ENCODE results near the gene TEX48.

TEX48 gene

DNA sequence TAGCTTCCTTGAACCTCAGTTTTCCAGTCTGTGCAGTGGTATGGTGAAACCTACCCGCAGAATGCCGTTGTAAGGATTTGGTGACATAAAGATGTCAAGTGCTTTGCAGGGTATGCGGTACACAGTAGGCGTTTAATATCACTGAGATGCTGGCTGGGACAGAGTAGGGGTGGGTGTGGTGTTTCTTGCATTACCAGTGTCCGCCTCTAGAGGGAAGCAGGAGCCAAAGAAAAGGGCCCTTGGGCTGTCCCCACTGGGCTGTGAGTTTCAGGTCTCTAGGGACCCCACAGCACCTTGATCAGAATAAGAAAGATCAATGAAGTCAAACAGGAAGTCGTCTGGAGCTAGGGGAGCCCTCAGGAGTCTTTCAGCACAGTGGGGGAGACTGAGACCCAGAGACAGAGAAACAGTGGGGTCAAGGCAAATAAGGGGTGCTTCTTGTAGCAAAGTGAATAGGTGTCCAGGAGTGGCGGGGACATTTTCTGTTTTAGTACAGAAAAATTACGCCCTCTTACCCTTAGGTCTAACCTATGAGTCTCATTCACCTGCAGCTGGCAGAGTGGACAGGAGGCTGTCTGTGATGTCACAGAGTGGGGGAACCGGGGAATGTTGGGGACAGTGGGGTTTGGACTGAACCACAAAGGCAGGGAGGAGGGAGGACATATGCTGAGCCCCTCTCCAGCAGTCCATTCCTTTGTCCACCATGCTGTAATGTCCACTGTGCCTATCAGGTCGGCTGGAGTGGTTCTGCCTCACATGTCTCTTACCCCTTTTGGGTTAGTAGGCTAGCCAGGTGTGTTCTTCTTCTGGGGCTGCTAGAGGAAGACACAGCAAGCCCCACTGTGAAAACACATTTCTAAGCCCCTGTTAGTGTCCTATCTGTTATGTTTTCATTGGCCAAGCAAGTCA lies 19.7 kb downstream of the TEX48 start:
- Histone ChIP-seq H3K4me3 (ENCODE audit: low read length) (no peak overlapping the region), H3K4me2 (ENCODE audit: low read length) (no peak overlapping the region), H3K4me1 (ENCODE audit: control insufficient read depth, insufficient read depth, low read length) (no peaks in the 10 kb centered on the region), H3K9me3 (replicated peaks; ENCODE audit: low read length) (no peaks in the 10 kb centered on the region), H3K9ac (ENCODE audit: low read depth, low read length) (no peak overlapping the region), H3K36me3 (ENCODE audit: insufficient read depth, low read length) (no peaks in the 10 kb centered on the region), H3K27me3 (ENCODE audit: control insufficient read depth, insufficient read depth, low read length) (peaks cover 38% of the 10 kb centered on the region)

DNA sequence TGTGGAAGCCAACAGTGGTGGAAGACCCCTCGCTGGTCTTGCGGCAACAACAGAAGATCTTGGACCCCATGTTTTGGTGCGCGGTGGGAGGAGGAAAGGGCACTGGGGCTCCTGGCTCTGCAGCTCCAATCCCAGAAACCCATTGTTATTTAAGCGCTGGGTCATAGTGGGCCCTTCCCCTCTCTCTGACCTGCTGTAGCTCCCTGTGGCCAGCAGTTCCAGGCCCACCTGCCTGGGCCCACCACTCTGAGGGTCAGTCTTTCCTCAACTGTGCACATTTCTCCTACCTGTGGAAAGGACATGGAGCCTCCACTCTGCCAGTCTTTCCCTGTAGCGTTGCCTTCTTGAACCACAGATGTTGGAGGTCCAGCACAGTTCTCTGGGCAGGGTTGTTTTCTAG lies 24.3 kb downstream of the TEX48 start, which contains the start of gene TEX53:
TSS of gene TEX53 (minus strand) at position 101 of the 400 bp plus-strand sequence. CDS start at position 70, 31 bp downstream.
- peaks cover 7% of the 10 kb centered on the region for H3K4me1 ChIP-seq (ENCODE audit: control insufficient read depth, insufficient read depth, low read length)
- H3K9me3 ChIP-seq (replicated peaks; ENCODE audit: low read length), result no peaks in the 10 kb centered on the region
- H3K9ac ChIP-seq (ENCODE audit: low read depth, low read length), result no peak within 1 kb of the TSS
- no peaks in the 10 kb centered on the region for H3K36me3 ChIP-seq (ENCODE audit: insufficient read depth, low read length)
- no peak within 1 kb of the TSS for H3K4me2 ChIP-seq (ENCODE audit: low read length)
- no peak within 1 kb of the TSS for H3K4me3 ChIP-seq (ENCODE audit: low read length)
- peaks cover 28% of the 10 kb centered on the region for H3K27me3 ChIP-seq (ENCODE audit: control insufficient read depth, insufficient read depth, low read length)

DNA sequence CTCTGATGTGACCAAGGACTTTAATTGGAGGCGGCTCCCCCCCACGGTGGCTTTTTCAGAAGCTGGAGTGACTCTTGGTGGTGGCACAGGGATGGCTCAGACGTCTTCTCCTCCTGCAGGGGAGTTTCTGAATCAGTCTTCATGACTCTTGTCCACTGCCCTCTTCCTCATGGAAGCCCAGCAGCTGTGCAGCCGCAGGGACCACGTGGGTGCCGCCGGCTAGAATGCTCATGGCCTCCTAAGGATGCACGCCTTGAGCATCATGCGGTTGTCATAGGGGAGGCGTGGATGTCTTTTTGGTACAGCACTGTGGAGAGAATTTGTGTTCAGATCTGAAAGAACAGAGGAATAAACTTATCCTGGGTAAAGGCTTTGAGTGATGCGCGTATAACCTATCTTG lies 25.7 kb downstream of the TEX48 start:
- no peak overlapping the region for H3K9ac ChIP-seq (ENCODE audit: low read depth, low read length)
- H3K4me2 ChIP-seq (ENCODE audit: low read length), result no peak overlapping the region
- peaks cover 10% of the 10 kb centered on the region for H3K4me1 ChIP-seq (ENCODE audit: control insufficient read depth, insufficient read depth, low read length)
- peaks cover 17% of the 10 kb centered on the region for H3K27me3 ChIP-seq (ENCODE audit: control insufficient read depth, insufficient read depth, low read length)
- no peaks in the 10 kb centered on the region for H3K9me3 ChIP-seq (replicated peaks; ENCODE audit: low read length)
- no peaks in the 10 kb centered on the region for H3K36me3 ChIP-seq (ENCODE audit: insufficient read depth, low read length)
- H3K4me3 ChIP-seq (ENCODE audit: low read length), result no peak overlapping the region

DNA sequence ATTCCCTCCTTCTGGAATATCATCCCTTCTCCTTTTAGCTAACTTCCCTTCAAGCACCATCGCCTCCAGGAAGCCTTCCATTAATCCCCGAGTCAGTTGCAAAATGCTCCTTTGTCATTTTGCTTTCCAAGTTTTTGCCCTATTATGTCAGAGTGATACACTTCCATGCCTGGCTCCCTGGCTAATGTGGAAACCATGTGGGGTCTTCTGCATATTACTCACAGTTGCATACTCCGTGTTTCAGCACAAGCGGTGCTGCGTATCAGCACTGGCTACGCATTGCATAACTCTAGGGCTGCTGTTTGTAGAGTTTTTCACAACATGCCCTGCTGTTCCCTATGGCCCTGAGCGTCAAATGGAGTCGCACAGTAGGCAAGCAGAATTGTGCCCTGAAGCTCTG lies 26.3 kb downstream of the TEX48 start:
- no peak overlapping the region for H3K4me2 ChIP-seq (ENCODE audit: low read length)

DNA sequence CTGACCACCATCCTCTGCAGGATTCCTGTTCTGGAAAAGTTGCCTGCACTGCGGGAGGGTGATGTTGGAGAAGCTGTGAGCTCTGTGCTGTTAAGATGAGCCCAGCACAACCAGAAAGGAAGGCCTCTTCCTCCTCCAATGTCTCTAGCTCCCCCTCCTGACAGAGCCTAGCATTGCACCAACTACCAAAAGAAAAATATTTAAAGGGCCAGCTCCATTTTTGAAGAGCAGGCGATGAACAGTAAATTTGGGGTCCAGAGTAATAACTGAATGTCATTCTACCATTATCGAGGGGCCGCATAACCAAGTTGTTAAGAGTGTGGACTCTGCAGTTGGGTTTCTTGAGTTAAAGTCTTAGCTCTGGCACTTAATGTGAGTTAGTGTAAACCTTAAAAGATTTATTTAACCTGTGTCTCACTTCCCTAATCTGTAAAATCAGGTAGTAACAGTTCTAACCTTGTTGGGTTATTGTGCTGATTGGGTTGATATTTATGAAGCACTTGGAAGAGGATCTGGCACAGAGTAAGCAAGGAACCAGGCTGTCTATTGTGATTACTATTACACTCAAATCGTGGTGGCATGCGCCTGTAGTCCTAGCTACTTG lies 28.3 kb downstream of the TEX48 start:
- Histone ChIP-seq H3K4me1 (ENCODE audit: control insufficient read depth, insufficient read depth, low read length) (peaks cover 10% of the 10 kb centered on the region), H3K27me3 (ENCODE audit: control insufficient read depth, insufficient read depth, low read length) (peaks cover 2% of the 10 kb centered on the region), H3K9me3 (replicated peaks; ENCODE audit: low read length) (no peaks in the 10 kb centered on the region), H3K36me3 (ENCODE audit: insufficient read depth, low read length) (no peaks in the 10 kb centered on the region), H3K4me3 (ENCODE audit: low read length) (no peak overlapping the region), H3K9ac (ENCODE audit: low read depth, low read length) (no peak overlapping the region), H3K4me2 (ENCODE audit: low read length) (no peak overlapping the region)

More for the DNA sequence above, 26.3 kb downstream of the TEX48 start:
- Histone ChIP-seq H3K4me1 (ENCODE audit: control insufficient read depth, insufficient read depth, low read length) (peaks cover 10% of the 10 kb centered on the region), H3K36me3 (ENCODE audit: insufficient read depth, low read length) (no peaks in the 10 kb centered on the region), H3K4me3 (ENCODE audit: low read length) (no peak overlapping the region), H3K9me3 (replicated peaks; ENCODE audit: low read length) (no peaks in the 10 kb centered on the region), H3K9ac (ENCODE audit: low read depth, low read length) (no peak overlapping the region), H3K27me3 (ENCODE audit: control insufficient read depth, insufficient read depth, low read length) (peaks cover 13% of the 10 kb centered on the region)

DNA sequence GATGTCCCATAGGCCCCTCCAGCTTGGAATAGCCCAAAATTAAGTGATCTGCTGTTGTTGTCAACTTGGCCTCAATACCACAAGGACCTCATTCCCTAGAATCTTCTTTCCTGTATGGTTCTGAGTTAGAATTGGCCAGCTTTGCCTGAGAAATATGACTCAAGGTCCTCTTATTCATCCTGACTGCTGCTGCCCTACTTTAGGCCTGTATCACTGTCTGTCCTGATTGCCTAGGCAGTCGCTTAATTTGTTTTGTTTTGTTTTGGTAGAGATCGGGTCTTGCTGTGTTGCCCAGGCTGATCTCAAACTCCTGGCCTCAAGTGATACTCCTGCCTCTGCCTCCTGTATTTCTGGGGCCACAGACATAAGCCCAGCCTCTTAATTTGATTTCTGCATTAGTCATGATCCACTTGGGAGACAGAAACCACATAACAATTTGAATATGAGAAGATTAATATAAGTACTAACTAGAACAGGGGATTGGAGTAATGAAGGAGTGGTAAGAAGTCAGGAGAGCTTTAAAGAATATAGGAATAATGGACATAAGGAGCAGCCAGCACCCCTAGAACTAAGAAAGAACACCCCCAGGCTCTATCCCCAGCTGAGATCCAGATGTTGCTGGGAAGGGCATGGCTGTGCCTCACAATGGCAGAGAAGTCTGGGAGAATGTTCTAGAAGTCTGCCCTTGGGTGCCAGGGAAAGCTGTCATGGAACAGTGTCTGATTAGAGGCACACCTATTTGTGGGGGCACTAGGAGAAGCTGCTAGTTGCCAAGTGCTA lies 29.0 kb downstream of the TEX48 start:
- Histone ChIP-seq H3K4me3 (ENCODE audit: low read length) (no peak overlapping the region), H3K27me3 (ENCODE audit: control insufficient read depth, insufficient read depth, low read length) (peaks cover 2% of the 10 kb centered on the region), H3K9me3 (replicated peaks; ENCODE audit: low read length) (no peaks in the 10 kb centered on the region), H3K4me2 (ENCODE audit: low read length) (no peak overlapping the region), H3K9ac (ENCODE audit: low read depth, low read length) (peak overlapping the region; percentile 3), H3K36me3 (ENCODE audit: insufficient read depth, low read length) (no peaks in the 10 kb centered on the region), H3K4me1 (ENCODE audit: control insufficient read depth, insufficient read depth, low read length) (peaks cover 10% of the 10 kb centered on the region)

DNA sequence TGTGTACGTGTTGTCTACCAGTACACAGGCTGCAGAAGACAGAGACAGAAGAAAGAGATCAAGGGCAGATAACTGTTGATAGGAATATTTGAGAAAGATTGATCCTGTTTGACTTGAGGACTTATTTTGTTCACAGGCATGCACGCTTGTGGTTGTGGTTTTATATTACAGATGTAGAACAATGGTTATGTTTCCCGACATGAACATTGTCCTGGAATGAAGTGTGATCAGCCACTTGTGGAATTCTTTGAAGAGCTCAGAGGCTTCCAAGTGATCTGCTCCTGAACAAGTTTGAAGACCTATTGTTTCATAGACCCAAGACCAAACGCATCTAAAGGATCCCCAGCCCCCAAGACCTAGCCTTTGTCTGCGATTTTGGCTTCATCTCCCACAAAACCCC lies 38.1 kb downstream of the TEX48 start:
- H3K9me3 ChIP-seq (replicated peaks; ENCODE audit: low read length), result no peaks in the 10 kb centered on the region
- H3K4me3 ChIP-seq (ENCODE audit: low read length), result no peak overlapping the region
- H3K4me1 ChIP-seq (ENCODE audit: control insufficient read depth, insufficient read depth, low read length), result no peaks in the 10 kb centered on the region
- peaks cover 6% of the 10 kb centered on the region for H3K36me3 ChIP-seq (ENCODE audit: insufficient read depth, low read length)
- no peak overlapping the region for H3K4me2 ChIP-seq (ENCODE audit: low read length)
- no peaks in the 10 kb centered on the region for H3K27me3 ChIP-seq (ENCODE audit: control insufficient read depth, insufficient read depth, low read length)
- no peak overlapping the region for H3K9ac ChIP-seq (ENCODE audit: low read depth, low read length)

DNA sequence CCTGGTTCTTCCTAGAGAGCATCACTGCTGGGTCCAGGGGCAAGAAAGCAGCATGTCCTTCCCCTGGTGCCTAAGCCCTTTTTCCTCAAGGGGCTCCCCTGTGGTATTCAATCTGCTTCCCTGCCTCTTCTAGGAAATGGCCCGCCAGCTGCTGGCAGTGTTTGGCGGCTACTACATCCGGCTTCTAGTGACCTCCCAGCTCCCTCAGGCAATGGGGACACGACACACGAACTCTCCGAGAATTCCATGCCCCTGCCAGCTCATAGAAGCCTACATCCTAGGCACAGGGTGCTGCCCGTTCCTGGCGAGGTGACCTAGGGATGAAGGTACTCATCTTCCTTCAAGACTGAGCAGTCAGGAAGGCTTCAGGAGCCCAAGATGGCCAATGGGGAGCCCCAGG lies 39.0 kb downstream of the TEX48 start:
- no peaks in the 10 kb centered on the region for H3K9me3 ChIP-seq (replicated peaks; ENCODE audit: low read length)
- H3K36me3 ChIP-seq (ENCODE audit: insufficient read depth, low read length), result peaks cover 6% of the 10 kb centered on the region

DNA sequence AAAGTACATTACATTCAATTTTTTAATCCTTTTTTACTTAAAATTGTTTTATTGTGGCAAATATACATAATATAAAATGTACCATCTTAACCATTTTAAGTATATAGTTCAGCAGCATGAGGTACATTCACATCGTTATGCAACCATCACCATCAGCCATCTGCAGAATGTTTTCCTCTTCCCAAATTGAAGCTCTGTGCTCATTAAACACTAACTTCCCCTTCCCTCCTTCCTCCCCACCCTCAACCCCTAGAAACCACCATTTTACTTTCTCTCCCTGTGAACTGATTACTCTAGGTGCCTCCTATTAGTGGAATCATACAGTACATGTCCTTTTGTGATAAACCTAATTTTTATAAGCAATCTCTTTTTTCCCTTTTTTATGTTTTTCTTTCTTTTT lies 40.0 kb downstream of the TEX48 start:
- H3K4me3 ChIP-seq (ENCODE audit: low read length), result no peak overlapping the region
- H3K4me2 ChIP-seq (ENCODE audit: low read length), result no peak overlapping the region
- H3K9me3 ChIP-seq (replicated peaks; ENCODE audit: low read length), result no peaks in the 10 kb centered on the region
- no peaks in the 10 kb centered on the region for H3K4me1 ChIP-seq (ENCODE audit: control insufficient read depth, insufficient read depth, low read length)
- H3K36me3 ChIP-seq (ENCODE audit: insufficient read depth, low read length), result peaks cover 6% of the 10 kb centered on the region
- H3K27me3 ChIP-seq (ENCODE audit: control insufficient read depth, insufficient read depth, low read length), result no peaks in the 10 kb centered on the region
- no peak overlapping the region for H3K9ac ChIP-seq (ENCODE audit: low read depth, low read length)

More for the DNA sequence above, 39.0 kb downstream of the TEX48 start:
- Histone ChIP-seq H3K4me1 (ENCODE audit: control insufficient read depth, insufficient read depth, low read length) (no peaks in the 10 kb centered on the region), H3K4me3 (ENCODE audit: low read length) (no peak overlapping the region), H3K27me3 (ENCODE audit: control insufficient read depth, insufficient read depth, low read length) (no peaks in the 10 kb centered on the region), H3K9ac (ENCODE audit: low read depth, low read length) (no peak overlapping the region), H3K4me2 (ENCODE audit: low read length) (no peak overlapping the region)

DNA sequence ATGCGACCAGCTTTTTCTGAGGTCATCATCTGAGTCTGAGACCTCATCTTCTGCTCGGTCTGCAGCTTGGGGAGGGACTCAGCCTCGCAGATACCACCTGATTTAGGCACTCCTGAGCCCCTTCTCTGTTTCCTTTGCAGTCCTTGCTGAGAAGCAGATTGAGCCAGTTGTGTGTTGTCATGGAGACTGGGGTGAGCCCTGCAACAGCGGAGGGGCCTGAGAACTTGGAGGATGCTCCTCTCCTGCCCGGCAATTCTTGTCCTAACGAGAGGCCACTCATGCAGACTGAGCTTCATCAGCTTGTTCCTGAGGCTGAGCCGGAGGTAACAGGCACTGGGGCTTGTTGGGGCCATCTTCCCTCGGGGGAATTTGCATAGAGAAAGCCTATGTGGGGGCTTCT lies 43.6 kb downstream of the TEX48 start:
- no peaks in the 10 kb centered on the region for H3K27me3 ChIP-seq (ENCODE audit: control insufficient read depth, insufficient read depth, low read length)
- no peak overlapping the region for H3K4me2 ChIP-seq (ENCODE audit: low read length)
- H3K4me3 ChIP-seq (ENCODE audit: low read length), result no peak overlapping the region
- H3K4me1 ChIP-seq (ENCODE audit: control insufficient read depth, insufficient read depth, low read length), result no peaks in the 10 kb centered on the region
- H3K9ac ChIP-seq (ENCODE audit: low read depth, low read length), result no peak overlapping the region
- no peaks in the 10 kb centered on the region for H3K9me3 ChIP-seq (replicated peaks; ENCODE audit: low read length)
- H3K36me3 ChIP-seq (ENCODE audit: insufficient read depth, low read length), result no peaks in the 10 kb centered on the region

DNA sequence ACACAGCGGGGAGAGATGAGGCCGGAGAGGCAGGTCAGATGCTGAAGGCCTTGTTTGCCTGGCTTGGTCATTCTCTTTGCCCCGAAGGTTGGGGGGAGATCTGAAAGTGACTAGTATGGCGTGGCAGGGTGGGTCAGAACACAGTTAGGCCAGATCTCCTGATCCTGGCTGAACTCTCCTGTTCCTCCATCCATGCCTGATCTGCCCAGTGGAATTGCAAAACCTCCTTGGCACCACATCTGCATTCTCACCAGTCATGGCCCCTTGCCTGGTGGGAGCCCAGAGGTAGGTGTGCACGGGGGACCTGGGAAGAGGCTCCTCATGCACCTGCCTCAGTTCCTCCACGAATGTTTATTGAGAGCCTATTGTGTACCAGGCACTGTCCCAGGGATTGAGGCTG lies 47.6 kb downstream of the TEX48 start:
- H3K27me3 ChIP-seq (ENCODE audit: control insufficient read depth, insufficient read depth, low read length), result no peaks in the 10 kb centered on the region
- H3K9me3 ChIP-seq (replicated peaks; ENCODE audit: low read length), result no peaks in the 10 kb centered on the region
- H3K36me3 ChIP-seq (ENCODE audit: insufficient read depth, low read length), result no peaks in the 10 kb centered on the region
- no peak overlapping the region for H3K9ac ChIP-seq (ENCODE audit: low read depth, low read length)
- no peak overlapping the region for H3K4me2 ChIP-seq (ENCODE audit: low read length)
- no peaks in the 10 kb centered on the region for H3K4me1 ChIP-seq (ENCODE audit: control insufficient read depth, insufficient read depth, low read length)
- no peak overlapping the region for H3K4me3 ChIP-seq (ENCODE audit: low read length)

Data from skeletal muscle satellite cell (primary cell).